Fibroblast of lung (primary cell): ENCODE results near the gene ABHD6. TPM values are rescaled to one million over a fixed set of nuclear protein-coding genes. Genes with fewer than 3 reads are reported as not detected.

Experiments
- DNase-seq, 2 donors: peaks; one replicate each; pipeline versions ENCODE4 v3.0.0 to v3.0.0-alpha.2; 2010; ENCODE audit warnings: low read depth in 2 of 2
- H2AFZ ChIP-seq: 2 replicates; pipeline ENCODE4 v1.5.1; 2012; ENCODE audit warnings: low read length, control low read depth, inconsistent platforms
- H3K27ac ChIP-seq: 2 replicates; pipeline ENCODE4 v1.5.1; 2011; ENCODE audit warnings: low read length, control low read depth; ENCODE audit not compliant: insufficient read depth
- H3K27me3 ChIP-seq: 2 replicates; pipeline ENCODE4 v1.5.1; 2011; ENCODE audit warnings: mild to moderate bottlenecking, low read length; ENCODE audit not compliant: control insufficient read depth, insufficient read depth
- H3K36me3 ChIP-seq: 2 replicates; pipeline ENCODE4 v1.5.1; 2011; ENCODE audit warnings: low read length; ENCODE audit not compliant: control insufficient read depth, insufficient read depth
- H3K4me1 ChIP-seq: 2 replicates; pipeline ENCODE4 v1.5.1; 2011; ENCODE audit warnings: low read length; ENCODE audit not compliant: control insufficient read depth, insufficient read depth; ENCODE audit errors: extremely low read depth
- H3K4me2 ChIP-seq: 2 replicates; pipeline ENCODE4 v1.5.1; 2011; ENCODE audit warnings: low read length, control low read depth; ENCODE audit not compliant: insufficient read depth; ENCODE audit errors: extremely low read depth
- H3K4me3 ChIP-seq, 4 experiments: fragments of 200-600 bp in 1 of 4; sonication (generic) in 1 of 4; replicated peaks in 1 of 4; 2 replicates each; pipeline ENCODE4 v1.5.1; 2011 to 2016; ENCODE audit warnings: low read length in 4 of 4, low read depth in 3 of 4, mild to moderate bottlenecking in 3 of 4, control low read depth in 2 of 4, inconsistent platforms in 1 of 4, mixed read lengths in 1 of 4; ENCODE audit not compliant: insufficient read depth in 1 of 4; ENCODE audit errors: control extremely low read depth in 1 of 4
- H3K79me2 ChIP-seq: 2 replicates; pipeline ENCODE4 v1.5.1; 2012; ENCODE audit warnings: mild to moderate bottlenecking, low read length, inconsistent platforms; ENCODE audit not compliant: control insufficient read depth, insufficient read depth
- H3K9ac ChIP-seq: 2 replicates; pipeline ENCODE4 v1.5.1; 2011; ENCODE audit warnings: mild to moderate bottlenecking, low read length, control low read depth; ENCODE audit not compliant: insufficient read depth
- H3K9me3 ChIP-seq: 2 replicates; pipeline ENCODE4 v1.5.1; 2012; ENCODE audit warnings: low read depth, low read length; ENCODE audit not compliant: control insufficient read depth, insufficient read depth
- H4K20me1 ChIP-seq: 2 replicates; pipeline ENCODE4 v1.5.1; 2011; ENCODE audit warnings: low read length; ENCODE audit not compliant: control insufficient read depth, insufficient read depth; ENCODE audit errors: extremely low read depth
- EZH2 ChIP-seq: IDR thresholded peaks from 2 replicates; pipeline ENCODE4 v1.5.1; 2012; ENCODE audit warnings: low read length, control low read depth, mild to moderate bottlenecking; ENCODE audit errors: missing control alignments
- polyA plus RNA-seq, 2 donors: library from polyadenylated mRNA; depleted of rRNA in 1 of 2; stranded (reverse) in 1 of 2; unstranded in 1 of 2; fragments of >200 nt; gene quantifications; 2 replicates each; pipeline ENCODE4 v1.2.1, GENCODE V29; 2011 to 2012; ENCODE audit warnings: missing spikeins in 1 of 2
- total RNA-seq: library from RNA; depleted of rRNA; stranded (reverse); fragments of >200 nt; gene quantifications from 2 replicates; pipeline ENCODE4 v1.2.1, GENCODE V29; 2014
- TF ChIP-seq, protein P1 (sequence below), 2 donors: IDR thresholded peaks in 1 of 2; conservative IDR thresholded peaks in 1 of 2; 1 replicate in 1 of 2; 2 replicates in 1 of 2; pipeline ENCODE4 v1.5.1; 2011 to 2012; ENCODE audit warnings: low read length in 2 of 2, control low read depth in 1 of 2, inconsistent platforms in 1 of 2, low read depth in 1 of 2, mild to moderate bottlenecking in 1 of 2

Gene ABHD6
- total and polyA plus RNA-seq, 2 donors (not counting 1 experiment from before 2014, with no cell fraction given): 7.3 to 13.5 TPM

- Histone ChIP-seq H3K9ac (no peak overlapping the region), H3K9me3 (no peaks in the 10 kb centered on the region), H4K20me1 (no peaks in the 10 kb centered on the region), H3K4me2 (peak overlapping the region; percentile 17), H3K36me3 (no peaks in the 10 kb centered on the region), H3K79me2 (no peaks in the 10 kb centered on the region), H3K4me1 (no peaks in the 10 kb centered on the region), H3K4me3 (peak overlapping the region in 1 of 4 experiments; percentile 14), H2AFZ (no peak overlapping the region), H3K27me3 (peaks cover 7% of the 10 kb centered on the region), H3K27ac (no peak overlapping the region)
- peak; percentile 62 to 67 for DNase-seq
- TF ChIP-seq, protein P1, sequence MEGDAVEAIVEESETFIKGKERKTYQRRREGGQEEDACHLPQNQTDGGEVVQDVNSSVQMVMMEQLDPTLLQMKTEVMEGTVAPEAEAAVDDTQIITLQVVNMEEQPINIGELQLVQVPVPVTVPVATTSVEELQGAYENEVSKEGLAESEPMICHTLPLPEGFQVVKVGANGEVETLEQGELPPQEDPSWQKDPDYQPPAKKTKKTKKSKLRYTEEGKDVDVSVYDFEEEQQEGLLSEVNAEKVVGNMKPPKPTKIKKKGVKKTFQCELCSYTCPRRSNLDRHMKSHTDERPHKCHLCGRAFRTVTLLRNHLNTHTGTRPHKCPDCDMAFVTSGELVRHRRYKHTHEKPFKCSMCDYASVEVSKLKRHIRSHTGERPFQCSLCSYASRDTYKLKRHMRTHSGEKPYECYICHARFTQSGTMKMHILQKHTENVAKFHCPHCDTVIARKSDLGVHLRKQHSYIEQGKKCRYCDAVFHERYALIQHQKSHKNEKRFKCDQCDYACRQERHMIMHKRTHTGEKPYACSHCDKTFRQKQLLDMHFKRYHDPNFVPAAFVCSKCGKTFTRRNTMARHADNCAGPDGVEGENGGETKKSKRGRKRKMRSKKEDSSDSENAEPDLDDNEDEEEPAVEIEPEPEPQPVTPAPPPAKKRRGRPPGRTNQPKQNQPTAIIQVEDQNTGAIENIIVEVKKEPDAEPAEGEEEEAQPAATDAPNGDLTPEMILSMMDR (conservative IDR thresholded peaks at IDR 0.05 in 1 of 2, IDR thresholded peaks at IDR 0.05 in 1 of 2; ENCODE audit: low read depth in 1 of 2, low read length in 2 of 2): peak; percentile 69 to 93
- no peak for TF ChIP-seq EZH2
Measured at GRCh38 chr3:58217209-58217811, 20.3 kb upstream of the ABHD6 start.

DNA sequence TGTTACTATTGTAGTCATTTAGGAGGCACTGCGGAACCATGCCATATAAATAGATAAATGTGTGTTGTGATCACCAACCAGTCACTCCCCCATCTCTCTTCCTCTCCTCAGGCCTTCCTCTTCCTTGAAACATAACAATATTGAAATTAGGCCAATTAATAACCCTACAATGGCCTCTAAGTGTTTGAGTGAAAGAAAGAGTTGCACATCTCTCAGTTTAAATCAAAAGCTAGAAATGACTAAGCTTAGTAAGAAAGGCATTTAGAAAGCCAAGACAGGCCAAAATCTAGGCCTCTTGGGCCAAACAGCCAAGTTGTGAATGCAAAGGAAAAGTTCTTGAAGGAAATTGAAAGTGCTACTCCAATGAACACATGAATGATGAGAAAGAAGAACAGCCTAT lies 18.7 kb upstream of the ABHD6 start:
- Histone ChIP-seq H4K20me1 (no peaks in the 10 kb centered on the region), H3K27me3 (peaks cover 5% of the 10 kb centered on the region), H3K9me3 (no peaks in the 10 kb centered on the region), H3K4me1 (no peaks in the 10 kb centered on the region), H3K27ac (no peak overlapping the region), H3K36me3 (no peaks in the 10 kb centered on the region), H3K79me2 (no peaks in the 10 kb centered on the region), H3K9ac (no peak overlapping the region), H3K4me2 (no peak overlapping the region), H2AFZ (no peak overlapping the region), H3K4me3 (no peak overlapping the region)
- TF ChIP-seq, protein P1 (conservative IDR thresholded peaks at IDR 0.05 in 1 of 2, IDR thresholded peaks at IDR 0.05 in 1 of 2; ENCODE audit: low read depth in 1 of 2, low read length in 2 of 2): no peak
- no peak for TF ChIP-seq EZH2
- DNase-seq: no peak

- Histone ChIP-seq H3K9ac (no peak overlapping the region), H3K4me1 (no peaks in the 10 kb centered on the region), H4K20me1 (no peaks in the 10 kb centered on the region), H3K36me3 (no peaks in the 10 kb centered on the region), H3K4me3 (no peak overlapping the region), H3K4me2 (no peak overlapping the region), H2AFZ (no peak overlapping the region), H3K27ac (no peak overlapping the region), H3K79me2 (no peaks in the 10 kb centered on the region), H3K9me3 (no peaks in the 10 kb centered on the region), H3K27me3 (peaks cover 5% of the 10 kb centered on the region)
- no peak for DNase-seq
- TF ChIP-seq EZH2: no peak
- TF ChIP-seq, protein P1 (conservative IDR thresholded peaks at IDR 0.05 in 1 of 2, IDR thresholded peaks at IDR 0.05 in 1 of 2; ENCODE audit: low read depth in 1 of 2, low read length in 2 of 2): no peak
Measured at GRCh38 chr3:58222161-58222724, 15.3 kb upstream of the ABHD6 start.
